LNCaP clone FGC (cell line): ENCODE measurements around the gene SSTR3.

ENCODE experiments used
- DNase-seq: peaks from one replicate; pipeline ENCODE4 v3.0.0-alpha.2; 2011; ENCODE audit warnings: low read depth
- H3K4me3 ChIP-seq: 2 replicates; pipeline ENCODE4 v1.5.1; 2011; ENCODE audit warnings: mild to moderate bottlenecking, low read depth, low read length, control low read depth
- TF ChIP-seq, protein P1 (sequence below): IDR thresholded peaks from 2 replicates; pipeline ENCODE4 v1.5.1; 2012; ENCODE audit warnings: mild to moderate bottlenecking; ENCODE audit not compliant: control insufficient read depth, insufficient read depth; ENCODE audit errors: extremely low read depth

Gene SSTR3

DNA sequence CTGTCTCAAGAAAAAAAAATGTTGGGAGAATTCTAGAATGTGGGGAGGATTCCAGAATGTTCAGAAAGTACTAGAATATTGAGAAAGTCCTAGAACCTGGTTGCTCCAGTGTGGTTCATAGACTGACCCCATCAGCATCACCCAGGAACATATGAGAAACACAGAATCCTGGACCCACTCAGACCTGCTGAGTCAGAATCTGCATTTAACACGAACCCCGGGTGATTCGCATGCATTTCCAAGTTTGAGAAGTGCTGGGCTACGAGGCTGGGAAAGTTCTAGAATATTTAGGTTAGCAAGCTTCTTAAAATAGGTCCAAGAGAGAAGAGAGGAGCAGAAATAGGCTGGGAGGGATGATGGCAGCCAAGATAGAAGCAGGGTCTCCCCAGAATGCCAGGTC lies 30.6 kb downstream of the SSTR3 start:
- DNase-seq, result no peak
- H3K4me3 ChIP-seq, result no peak overlapping the region
- TF ChIP-seq, protein P1, sequence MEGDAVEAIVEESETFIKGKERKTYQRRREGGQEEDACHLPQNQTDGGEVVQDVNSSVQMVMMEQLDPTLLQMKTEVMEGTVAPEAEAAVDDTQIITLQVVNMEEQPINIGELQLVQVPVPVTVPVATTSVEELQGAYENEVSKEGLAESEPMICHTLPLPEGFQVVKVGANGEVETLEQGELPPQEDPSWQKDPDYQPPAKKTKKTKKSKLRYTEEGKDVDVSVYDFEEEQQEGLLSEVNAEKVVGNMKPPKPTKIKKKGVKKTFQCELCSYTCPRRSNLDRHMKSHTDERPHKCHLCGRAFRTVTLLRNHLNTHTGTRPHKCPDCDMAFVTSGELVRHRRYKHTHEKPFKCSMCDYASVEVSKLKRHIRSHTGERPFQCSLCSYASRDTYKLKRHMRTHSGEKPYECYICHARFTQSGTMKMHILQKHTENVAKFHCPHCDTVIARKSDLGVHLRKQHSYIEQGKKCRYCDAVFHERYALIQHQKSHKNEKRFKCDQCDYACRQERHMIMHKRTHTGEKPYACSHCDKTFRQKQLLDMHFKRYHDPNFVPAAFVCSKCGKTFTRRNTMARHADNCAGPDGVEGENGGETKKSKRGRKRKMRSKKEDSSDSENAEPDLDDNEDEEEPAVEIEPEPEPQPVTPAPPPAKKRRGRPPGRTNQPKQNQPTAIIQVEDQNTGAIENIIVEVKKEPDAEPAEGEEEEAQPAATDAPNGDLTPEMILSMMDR, result no peak

DNA sequence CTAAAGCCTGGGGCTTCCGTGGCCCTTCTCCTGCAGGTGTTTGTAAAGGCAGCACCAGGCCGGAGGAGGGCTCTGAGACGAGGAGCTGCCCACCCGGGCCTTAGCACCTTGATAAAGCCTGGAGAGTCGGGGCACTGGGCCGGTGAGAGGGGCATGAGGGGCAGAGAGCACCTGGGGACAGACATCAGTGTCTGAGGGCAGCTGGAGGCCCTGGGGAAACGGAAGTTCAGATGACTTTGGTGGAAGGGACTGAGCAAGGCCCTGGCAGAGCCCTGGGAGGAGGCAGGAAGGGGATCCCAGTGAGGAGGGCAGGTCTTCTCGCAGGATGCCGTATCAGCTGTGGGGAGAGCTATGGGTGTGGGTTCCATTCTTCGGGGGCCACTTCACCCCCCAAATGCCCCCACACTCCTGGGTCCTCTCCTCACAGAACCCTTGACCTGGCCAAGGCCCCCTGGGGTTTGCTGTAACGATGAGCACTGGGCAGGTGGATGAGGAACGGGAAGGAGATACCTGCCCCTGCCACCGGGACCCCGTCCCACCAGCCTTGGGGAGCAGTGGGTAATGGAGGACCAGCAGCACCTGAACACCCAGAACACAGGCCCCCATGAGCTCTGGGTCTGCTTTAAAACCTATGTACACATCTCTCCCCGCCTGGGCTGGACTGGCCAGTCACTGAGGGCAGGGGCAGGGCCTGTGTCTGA lies 31.6 kb downstream of the SSTR3 start:
- TF ChIP-seq, protein P1, result no peak
- H3K4me3 ChIP-seq, result no peak overlapping the region
- DNase-seq, result no peak

DNA sequence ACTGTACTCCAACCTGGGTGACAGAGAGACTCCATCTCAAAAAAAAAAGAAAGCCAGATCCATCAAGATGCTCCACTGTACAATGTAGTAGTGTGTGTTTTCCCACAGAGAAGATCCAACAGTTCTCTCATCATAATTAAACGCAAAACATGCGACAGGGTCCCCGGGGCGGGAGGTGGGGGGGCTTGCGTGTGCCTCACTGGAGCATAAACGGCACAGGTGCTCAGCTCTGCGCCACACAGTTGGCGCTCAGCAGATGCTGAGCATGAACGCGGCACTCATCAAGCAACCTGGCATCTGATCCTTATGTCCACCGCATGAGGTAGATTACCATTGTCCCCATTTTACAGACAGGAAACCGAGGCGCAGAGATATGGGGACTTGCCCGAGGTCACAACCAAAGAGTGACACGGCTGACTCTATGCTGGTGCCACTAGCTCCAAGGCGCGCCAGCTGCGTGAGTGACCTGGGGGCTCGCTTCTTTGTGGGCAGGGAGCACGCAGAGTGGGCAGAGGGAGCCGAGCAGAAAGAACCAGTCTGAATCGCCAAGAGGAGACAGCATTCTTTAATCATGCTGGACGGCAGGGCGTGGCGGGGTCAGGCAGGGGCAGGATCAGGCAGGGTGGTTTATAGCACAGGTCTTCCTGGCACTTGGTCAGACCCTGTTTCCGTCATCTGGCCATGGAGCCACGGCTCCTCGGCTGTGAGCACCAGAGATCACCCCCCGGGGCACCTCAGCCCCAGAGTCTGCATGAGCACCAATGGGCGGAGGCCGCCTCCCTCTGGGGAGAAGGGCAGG lies 32.5 kb downstream of the SSTR3 start:
- TF ChIP-seq, protein P1, result no peak
- DNase-seq, result no peak
- H3K4me3 ChIP-seq, result no peak overlapping the region

DNA sequence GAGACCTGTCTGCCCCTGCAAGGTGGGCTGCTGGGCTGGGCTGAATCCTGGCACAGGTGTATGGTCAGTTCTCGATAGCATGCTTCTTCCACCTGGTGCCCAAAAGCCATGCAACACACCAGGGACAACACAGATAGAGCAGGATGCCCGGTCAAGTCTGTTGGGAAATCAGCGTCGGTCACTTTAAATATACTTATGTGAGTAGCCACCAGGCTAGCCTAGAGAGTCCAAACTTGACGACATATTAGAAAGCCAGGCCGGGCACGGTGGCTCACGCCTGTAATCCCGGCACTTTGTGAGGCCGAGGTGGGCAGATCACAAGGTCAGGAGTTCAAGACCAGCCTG lies 33.2 kb downstream of the SSTR3 start:
- no peak for DNase-seq
- H3K4me3 ChIP-seq, result no peak overlapping the region
- TF ChIP-seq, protein P1, result no peak

- no peak overlapping the region for H3K4me3 ChIP-seq
- no peak for DNase-seq
- TF ChIP-seq, protein P1, result no peak
Measured at GRCh38 chr22:37178350-37179125, 33.7 kb downstream of the SSTR3 start.

DNA sequence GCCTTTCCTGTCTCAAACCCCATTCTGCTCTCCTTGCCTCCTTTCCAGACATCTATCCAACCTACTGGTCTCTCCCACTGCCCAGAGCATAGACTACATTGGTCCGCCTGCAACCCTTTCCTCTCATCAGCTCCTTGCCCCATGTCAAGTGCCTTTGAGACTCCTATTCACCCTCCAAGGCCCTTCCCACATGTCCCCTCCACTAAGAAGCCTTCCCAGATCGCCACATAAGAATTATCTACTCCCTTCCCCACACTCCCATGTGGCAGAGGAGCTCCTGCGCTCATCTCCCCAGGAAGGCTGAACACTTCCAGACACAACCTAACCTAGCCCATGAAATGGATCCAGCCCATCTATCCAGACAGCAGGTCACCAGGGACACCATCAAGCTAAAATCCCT lies 34.5 kb downstream of the SSTR3 start:
- no peak overlapping the region for H3K4me3 ChIP-seq
- TF ChIP-seq, protein P1, result no peak
- no peak for DNase-seq
